GM06990 (cell line): ENCODE measurements around the gene HID1.

Experiments used
- DNase-seq: peaks from one replicate; pipeline ENCODE4 v3.0.0-alpha.2; 2011; ENCODE audit not compliant: insufficient read length; ENCODE audit errors: extremely low read depth
- H3K27me3 ChIP-seq: replicated peaks from 2 replicates; pipeline ENCODE4 v1.6.0; 2011; ENCODE audit warnings: low read length; ENCODE audit not compliant: control insufficient read depth, insufficient read depth
- H3K36me3 ChIP-seq: 2 replicates; pipeline ENCODE4 v1.5.1; 2011; ENCODE audit warnings: low read length; ENCODE audit not compliant: control insufficient read depth, insufficient read depth
- H3K4me3 ChIP-seq: replicated peaks from 2 replicates; pipeline ENCODE4 v1.5.1; 2011; ENCODE audit warnings: low read depth, mild to moderate bottlenecking, control low read depth, low read length
- TF ChIP-seq, protein P1 (sequence below): IDR thresholded peaks from 2 replicates; pipeline ENCODE4 v1.5.1; 2011; ENCODE audit warnings: low read length, control low read depth, mild to moderate bottlenecking, inconsistent platforms; ENCODE audit not compliant: insufficient read depth, poor library complexity, severe bottlenecking

The HID1 gene

DNA sequence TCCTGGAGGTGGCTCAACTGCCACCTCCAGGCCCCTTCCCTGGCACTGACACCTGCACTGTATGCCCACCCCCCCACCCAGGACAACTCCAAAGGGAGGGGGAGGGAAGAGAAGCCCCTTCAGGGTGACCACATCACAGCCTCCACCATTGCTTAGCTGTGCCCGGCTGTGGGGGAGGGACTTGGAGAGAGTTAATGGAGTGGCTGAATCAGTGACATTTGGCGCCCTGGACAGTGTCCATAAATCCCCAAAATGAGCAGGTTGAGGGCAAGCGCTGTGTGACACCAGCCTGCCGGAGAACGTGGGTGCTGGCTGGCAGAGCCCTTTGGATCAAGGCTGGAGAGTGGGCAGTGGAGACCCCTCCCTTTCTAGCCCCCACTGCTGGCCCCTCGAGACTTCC, 50.4 kb downstream of the HID1 start:
- H3K27me3 ChIP-seq, result no peaks in the 10 kb centered on the region; the same call in 1 of the 2 replicates
- no peak overlapping the region for H3K4me3 ChIP-seq
- TF ChIP-seq, protein P1, sequence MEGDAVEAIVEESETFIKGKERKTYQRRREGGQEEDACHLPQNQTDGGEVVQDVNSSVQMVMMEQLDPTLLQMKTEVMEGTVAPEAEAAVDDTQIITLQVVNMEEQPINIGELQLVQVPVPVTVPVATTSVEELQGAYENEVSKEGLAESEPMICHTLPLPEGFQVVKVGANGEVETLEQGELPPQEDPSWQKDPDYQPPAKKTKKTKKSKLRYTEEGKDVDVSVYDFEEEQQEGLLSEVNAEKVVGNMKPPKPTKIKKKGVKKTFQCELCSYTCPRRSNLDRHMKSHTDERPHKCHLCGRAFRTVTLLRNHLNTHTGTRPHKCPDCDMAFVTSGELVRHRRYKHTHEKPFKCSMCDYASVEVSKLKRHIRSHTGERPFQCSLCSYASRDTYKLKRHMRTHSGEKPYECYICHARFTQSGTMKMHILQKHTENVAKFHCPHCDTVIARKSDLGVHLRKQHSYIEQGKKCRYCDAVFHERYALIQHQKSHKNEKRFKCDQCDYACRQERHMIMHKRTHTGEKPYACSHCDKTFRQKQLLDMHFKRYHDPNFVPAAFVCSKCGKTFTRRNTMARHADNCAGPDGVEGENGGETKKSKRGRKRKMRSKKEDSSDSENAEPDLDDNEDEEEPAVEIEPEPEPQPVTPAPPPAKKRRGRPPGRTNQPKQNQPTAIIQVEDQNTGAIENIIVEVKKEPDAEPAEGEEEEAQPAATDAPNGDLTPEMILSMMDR, result no peak
- no peak for DNase-seq
- H3K36me3 ChIP-seq, result no peaks in the 10 kb centered on the region

GRCh38 chr17:74921769-74922168, 50.8 kb downstream of the HID1 start:
- Histone ChIP-seq H3K36me3 (no peaks in the 10 kb centered on the region), H3K27me3 (no peaks in the 10 kb centered on the region; the same call in 1 of the 2 replicates), H3K4me3 (no peak overlapping the region)
- no peak for DNase-seq
- TF ChIP-seq, protein P1, result no peak

DNA sequence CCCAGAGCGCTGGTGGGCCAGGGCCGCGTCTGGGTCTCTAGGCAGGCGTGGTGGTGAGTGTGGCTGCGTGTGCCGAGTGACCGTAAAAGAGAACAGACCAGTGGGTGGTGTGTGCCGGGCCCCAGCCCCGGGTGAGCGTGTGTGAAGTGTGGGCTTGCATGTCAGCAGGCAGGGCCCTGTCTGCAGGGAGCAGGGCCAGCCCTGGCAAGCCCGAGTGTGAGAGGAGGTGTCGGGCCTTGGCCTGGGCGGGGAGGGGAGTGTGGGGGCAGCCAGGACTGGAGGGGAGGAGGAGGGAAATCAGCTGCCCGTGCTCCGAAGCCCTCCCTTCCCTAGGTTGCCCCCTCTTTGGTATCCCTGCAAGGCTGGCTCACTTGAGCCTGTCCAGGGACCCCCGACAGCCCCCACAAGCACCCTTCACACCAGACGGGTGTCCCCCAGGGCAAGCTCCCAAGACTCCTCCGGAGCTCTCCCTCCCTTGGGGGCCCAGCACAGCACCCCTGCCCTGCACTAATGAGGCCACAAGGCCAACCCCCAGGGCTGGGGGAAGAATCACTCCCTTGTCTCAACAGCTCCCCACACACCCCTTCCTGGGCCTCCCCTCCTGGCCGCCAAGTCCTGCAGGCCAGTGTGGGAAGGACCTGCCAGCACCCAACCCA, 51.4 kb downstream of the HID1 start:
- H3K36me3 ChIP-seq, result no peaks in the 10 kb centered on the region
- TF ChIP-seq, protein P1, result no peak
- no peak overlapping the region for H3K4me3 ChIP-seq
- no peak for DNase-seq
- H3K27me3 ChIP-seq, result no peaks in the 10 kb centered on the region; the same call in 1 of the 2 replicates

DNA sequence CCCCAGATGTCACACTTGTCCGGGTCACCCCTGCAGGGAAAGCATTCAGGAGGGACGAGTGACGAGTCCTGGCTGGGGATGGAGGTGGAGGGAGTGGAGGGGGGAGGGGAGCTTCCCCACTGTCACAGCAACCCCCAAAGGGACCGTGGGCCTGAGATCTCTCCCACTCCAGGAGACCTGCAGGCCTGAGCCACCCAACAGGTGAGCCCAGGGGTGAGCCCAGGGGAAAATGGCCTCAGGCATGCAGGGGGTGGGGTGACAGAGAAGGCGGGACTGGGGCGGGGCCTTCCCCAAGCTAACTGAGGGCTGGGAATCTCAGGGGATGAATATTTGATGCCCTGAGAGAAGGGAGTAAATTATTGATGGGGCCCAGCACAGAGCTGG, 51.9 kb downstream of the HID1 start:
- Histone ChIP-seq H3K27me3 (no peaks in the 10 kb centered on the region; the same call in 1 of the 2 replicates), H3K4me3 (no peak overlapping the region), H3K36me3 (no peaks in the 10 kb centered on the region)
- TF ChIP-seq, protein P1, result no peak
- DNase-seq, result no peak

DNA sequence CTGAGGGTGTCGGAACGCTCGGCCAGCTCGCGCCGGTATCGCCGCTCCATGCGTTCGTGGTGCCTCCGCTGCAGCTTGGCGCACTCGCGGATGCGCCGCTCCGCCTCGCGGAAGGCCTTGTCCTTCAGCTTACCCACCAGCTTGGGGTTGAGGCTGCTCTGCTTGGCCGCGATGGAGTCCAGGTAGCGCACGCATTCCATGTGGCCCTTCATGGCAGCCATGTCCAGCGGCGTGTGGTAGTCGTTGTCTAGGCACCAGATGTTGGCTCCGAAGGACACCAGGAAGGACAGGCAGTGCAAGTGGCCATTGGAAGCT, 52.3 kb downstream of the HID1 start:
- DNase-seq, result no peak
- Histone ChIP-seq H3K4me3 (no peak overlapping the region), H3K27me3 (no peaks in the 10 kb centered on the region; the same call in 1 of the 2 replicates), H3K36me3 (no peaks in the 10 kb centered on the region)
- TF ChIP-seq, protein P1, result no peak
